Sigmoid colon (tissue), 7 donors: ENCODE measurements around the gene ZYG11B. TPM values are rescaled to one million over a fixed set of nuclear protein-coding genes. Genes with fewer than 3 reads are reported as not detected.

Experiments used
- DNase-seq: peaks from one replicate; pipeline ENCODE4 v3.0.0-alpha.2; 2019
- H3K27ac ChIP-seq, 4 donors: fragments of 200-600 bp; sonication (generic); one replicate each; pipeline ENCODE4 v1.5.1; 2016 to 2019; ENCODE audit warnings: mild to moderate bottlenecking in 1 of 4
- H3K27me3 ChIP-seq, 3 donors: fragments of 200-600 bp; sonication (generic); one replicate each; pipeline ENCODE4 v1.5.1; 2019; ENCODE audit warnings: mild to moderate bottlenecking in 1 of 3
- H3K36me3 ChIP-seq, 4 donors: fragments of 200-600 bp; sonication (generic); one replicate each; pipeline ENCODE4 v1.5.1; 2016 to 2019
- H3K4me1 ChIP-seq, 4 donors: fragments of 200-600 bp; sonication (generic); one replicate each; pipeline ENCODE4 v1.5.1; 2017 to 2019
- H3K4me3 ChIP-seq, 4 donors: fragments of 200-600 bp; sonication (generic); one replicate each; pipeline ENCODE4 v1.5.1; 2017 to 2019; ENCODE audit warnings: mild to moderate bottlenecking in 2 of 4, moderate library complexity in 1 of 4
- H3K9me3 ChIP-seq, 4 donors: fragments of 200-600 bp in 3 of 4; sonication (generic) in 3 of 4; one replicate each; pipeline versions ENCODE4 v1.5.1 to v1.6.1; 2013 to 2019
- EP300 ChIP-seq, 4 donors: sonication (generic); formaldehyde crosslinking; IDR thresholded peaks; one replicate each; pipeline ENCODE4 v1.6.1; 2017; ENCODE audit warnings: antibody characterized with exemption in 4 of 4
- POLR2A ChIP-seq, 2 donors: fragments of 450-650 bp; IDR thresholded peaks; one replicate each; pipeline ENCODE4 v1.6.1; 2016; ENCODE audit warnings: antibody characterized with exemption in 2 of 2, mild to moderate bottlenecking in 2 of 2, moderate library complexity in 2 of 2
- POLR2AphosphoS5 ChIP-seq, 4 donors: sonication (generic); formaldehyde crosslinking; IDR thresholded peaks; one replicate each; pipeline ENCODE4 v1.6.1; 2017; ENCODE audit warnings: antibody characterized with exemption in 4 of 4
- WGBS, 2 donors: extraction: QIAGEN DNeasy Blood & Tissue Kit; methylation state at CpG; one replicate each; pipeline ENCODE4 v1.1.7; 2013; 5-methylcytosine and 5-hydroxymethylcytosine counted together
- intact Hi-C: fragments of 100-400 bp; cut with DNase I; formaldehyde crosslinking; loops from one replicate; pipeline ENCODE4 v1.15.1; 2023
- polyA plus RNA-seq, 3 donors: library from polyadenylated mRNA; stranded (reverse); fragments of 200-250 nt; gene quantifications; one replicate each; pipeline ENCODE4 v1.2.3, GENCODE V29; 2013
- total RNA-seq, 4 donors: library from RNA; depleted of rRNA; stranded (reverse); fragments of >200 nt; gene quantifications; one replicate each; pipeline ENCODE4 v1.1.0, GENCODE V29; 2016
- TF ChIP-seq, protein P1 (sequence below), 4 experiments: fragments of 450-650 bp in 3 of 4; fragments of 200-600 bp in 1 of 4; IDR thresholded peaks; one replicate each; pipeline ENCODE4 v1.5.1; 2016 to 2019; ENCODE audit warnings: antibody characterized with exemption in 4 of 4, mild to moderate bottlenecking in 3 of 4, moderate library complexity in 2 of 4
- donor health status: healthy with polysubstance abuse.
- donor health status: Bipolar disorder and iron deficiency.
- donor health status: healthy.

ZYG11B gene
- 10 to 100 TPM; 55.0 to 78.1 (median 70.0) TPM for total RNA-seq
- 1 to 10 TPM; 4.2 to 9.1 (median 7.4) TPM for polyA plus RNA-seq

DNA sequence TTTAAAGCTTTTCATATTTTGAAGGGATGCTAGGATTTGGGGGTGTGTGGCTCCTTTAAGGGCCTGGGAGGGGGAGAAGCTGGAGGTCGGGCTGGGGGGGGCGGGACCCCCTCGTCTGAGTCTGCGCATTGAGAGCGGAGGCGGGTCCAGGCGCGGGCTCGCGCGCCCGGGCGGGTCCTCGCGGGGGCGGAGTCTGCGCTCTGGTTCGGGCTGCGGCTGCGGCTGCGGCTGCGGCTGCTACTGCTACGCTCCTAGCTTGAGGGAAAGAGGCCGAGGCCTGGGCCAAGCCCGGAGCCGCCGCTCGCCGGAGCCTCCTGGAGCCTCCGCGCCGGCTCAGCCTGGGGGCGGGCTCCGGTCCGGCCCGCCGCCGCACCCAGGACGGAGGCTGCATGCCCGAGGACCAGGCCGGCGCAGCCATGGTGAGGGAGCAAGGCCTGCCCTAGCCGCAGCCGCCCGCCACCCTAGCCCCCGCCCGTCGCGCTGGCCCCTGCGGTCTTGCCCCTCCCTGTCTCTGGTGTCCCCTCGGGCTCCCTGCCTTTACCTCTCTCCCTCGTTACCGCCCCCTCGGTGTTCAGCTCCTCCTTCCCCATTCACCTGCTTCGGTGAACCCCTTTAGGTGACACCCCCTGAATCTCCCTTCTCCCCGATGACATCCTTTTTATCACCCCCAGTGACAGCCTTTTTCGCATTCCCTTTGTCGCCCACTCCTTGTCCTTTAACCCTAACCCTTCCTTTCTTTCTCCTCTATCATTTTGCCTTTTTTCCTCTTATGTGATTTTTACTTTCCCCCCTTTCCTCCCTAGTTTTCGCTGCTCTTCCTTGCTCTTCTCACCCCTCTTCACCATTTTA lies at the start of gene ZYG11B:
Gene ZYG11B (plus strand): TSS at position 189 of the 849 bp plus-strand sequence. CDS start 201 bp downstream, at position 390.
- H3K27ac ChIP-seq: peak within 1 kb of the TSS; percentile 92 to 96 (median 94)
- no peaks in the 10 kb centered on the region for H3K36me3 ChIP-seq
- H3K9me3 ChIP-seq: no peaks in the 10 kb centered on the region
- 0 to 1% methylated on average over 59 of the region's 59 CpGs for WGBS, 2 donors
- H3K4me1 ChIP-seq: peaks cover 0 to 41% (median 28%) of the 10 kb centered on the region in 4 donors
- intact Hi-C loops: no loop called here
- H3K27me3 ChIP-seq: no peaks in the 10 kb centered on the region
- peak; percentile 94 for DNase-seq
- H3K4me3 ChIP-seq: peak within 1 kb of the TSS; percentile 61 to 97 (median 88)
- TF ChIP-seq POLR2A (IDR thresholded peaks at IDR 0.05): peak in 1 of 2 donors; percentile 58
- TF ChIP-seq POLR2AphosphoS5 (IDR thresholded peaks at IDR 0.05): peak; percentile 76 to 88 (median 81)
- TF ChIP-seq, protein P1, sequence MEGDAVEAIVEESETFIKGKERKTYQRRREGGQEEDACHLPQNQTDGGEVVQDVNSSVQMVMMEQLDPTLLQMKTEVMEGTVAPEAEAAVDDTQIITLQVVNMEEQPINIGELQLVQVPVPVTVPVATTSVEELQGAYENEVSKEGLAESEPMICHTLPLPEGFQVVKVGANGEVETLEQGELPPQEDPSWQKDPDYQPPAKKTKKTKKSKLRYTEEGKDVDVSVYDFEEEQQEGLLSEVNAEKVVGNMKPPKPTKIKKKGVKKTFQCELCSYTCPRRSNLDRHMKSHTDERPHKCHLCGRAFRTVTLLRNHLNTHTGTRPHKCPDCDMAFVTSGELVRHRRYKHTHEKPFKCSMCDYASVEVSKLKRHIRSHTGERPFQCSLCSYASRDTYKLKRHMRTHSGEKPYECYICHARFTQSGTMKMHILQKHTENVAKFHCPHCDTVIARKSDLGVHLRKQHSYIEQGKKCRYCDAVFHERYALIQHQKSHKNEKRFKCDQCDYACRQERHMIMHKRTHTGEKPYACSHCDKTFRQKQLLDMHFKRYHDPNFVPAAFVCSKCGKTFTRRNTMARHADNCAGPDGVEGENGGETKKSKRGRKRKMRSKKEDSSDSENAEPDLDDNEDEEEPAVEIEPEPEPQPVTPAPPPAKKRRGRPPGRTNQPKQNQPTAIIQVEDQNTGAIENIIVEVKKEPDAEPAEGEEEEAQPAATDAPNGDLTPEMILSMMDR (IDR thresholded peaks at IDR 0.05): no peak

DNA sequence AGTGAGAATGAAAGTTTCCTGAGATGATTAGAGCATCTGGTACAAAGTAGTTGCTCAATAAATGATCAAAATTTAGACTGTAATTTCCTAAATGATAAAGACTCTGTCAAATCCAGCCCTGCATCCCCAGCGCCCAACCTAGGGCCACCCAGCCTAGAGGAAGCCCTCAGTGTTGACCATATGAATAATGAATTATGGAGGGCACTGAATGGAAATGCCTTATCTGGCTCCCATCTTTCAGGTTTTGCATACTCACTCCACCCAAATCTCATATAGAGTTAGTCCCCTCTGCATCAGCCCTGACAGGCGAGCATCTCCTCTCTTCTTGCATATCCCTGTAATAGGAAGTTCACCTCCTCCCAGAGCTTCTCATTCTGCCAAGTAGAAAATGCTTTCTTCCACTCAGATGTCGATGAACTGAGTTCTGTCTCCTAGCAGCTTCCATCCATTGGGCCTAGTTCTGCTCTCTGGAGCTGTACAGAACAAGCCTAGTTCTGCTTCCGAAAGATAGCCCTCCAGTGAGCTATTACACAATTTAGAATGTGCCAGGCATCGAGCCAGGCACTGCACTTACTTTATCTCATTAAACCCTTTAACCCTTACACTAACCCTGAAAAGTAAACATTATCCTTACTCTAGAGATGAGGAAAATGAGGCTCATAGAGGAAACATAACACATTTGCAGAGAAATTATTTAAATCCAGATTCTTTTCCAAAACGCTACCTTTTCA lies 49.0 kb upstream of the ZYG11B start:
- TF ChIP-seq, protein P1 (IDR thresholded peaks at IDR 0.05): no peak
- no peak for TF ChIP-seq EP300 (IDR thresholded peaks at IDR 0.05)
- TF ChIP-seq POLR2A (IDR thresholded peaks at IDR 0.05): no peak
- TF ChIP-seq POLR2AphosphoS5 (IDR thresholded peaks at IDR 0.05): no peak
- H3K27ac ChIP-seq: no peak overlapping the region
- H3K4me1 ChIP-seq: no peaks in the 10 kb centered on the region
- DNase-seq: no peak
- intact Hi-C loops: no loop called here
- WGBS, 2 donors: 50 to 68% methylated on average over 6 of the region's 6 CpGs
- no peaks in the 10 kb centered on the region for H3K9me3 ChIP-seq
- H3K27me3 ChIP-seq: no peaks in the 10 kb centered on the region
- H3K4me3 ChIP-seq: no peak overlapping the region
- H3K36me3 ChIP-seq: no peaks in the 10 kb centered on the region

DNA sequence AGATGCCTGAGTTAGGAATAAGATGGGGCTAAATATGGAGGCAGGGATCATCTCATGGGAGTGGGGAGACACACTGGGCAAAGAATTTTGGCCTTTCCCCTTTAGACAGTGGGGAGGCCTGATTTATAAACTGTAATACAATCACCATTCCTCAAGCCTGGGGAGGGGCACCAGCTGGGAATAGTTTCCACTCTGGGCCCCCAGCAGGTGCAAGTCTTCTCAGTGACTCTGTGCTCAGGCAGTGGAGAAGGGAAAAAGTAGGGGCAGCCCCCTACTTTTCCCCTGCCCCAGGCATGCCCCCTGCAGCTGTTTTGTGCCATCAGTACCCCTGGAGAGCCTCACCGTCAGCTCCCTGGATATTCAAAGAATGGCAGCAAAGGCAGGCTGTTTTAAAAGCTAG lies 47.2 kb upstream of the ZYG11B start:
- Histone ChIP-seq H3K27me3 (no peaks in the 10 kb centered on the region), H3K36me3 (no peaks in the 10 kb centered on the region), H3K4me3 (no peak overlapping the region), H3K27ac (no peak overlapping the region), H3K9me3 (no peaks in the 10 kb centered on the region), H3K4me1 (no peaks in the 10 kb centered on the region)
- DNase-seq: no peak
- 84 to 86% methylated on average over 1 of the region's 1 CpG for WGBS, 2 donors
- intact Hi-C loops: no loop called here
- TF ChIP-seq, protein P1 (IDR thresholded peaks at IDR 0.05): no peak
- TF ChIP-seq EP300 (IDR thresholded peaks at IDR 0.05) (no peak), POLR2AphosphoS5 (IDR thresholded peaks at IDR 0.05) (no peak), POLR2A (IDR thresholded peaks at IDR 0.05) (no peak)

DNA sequence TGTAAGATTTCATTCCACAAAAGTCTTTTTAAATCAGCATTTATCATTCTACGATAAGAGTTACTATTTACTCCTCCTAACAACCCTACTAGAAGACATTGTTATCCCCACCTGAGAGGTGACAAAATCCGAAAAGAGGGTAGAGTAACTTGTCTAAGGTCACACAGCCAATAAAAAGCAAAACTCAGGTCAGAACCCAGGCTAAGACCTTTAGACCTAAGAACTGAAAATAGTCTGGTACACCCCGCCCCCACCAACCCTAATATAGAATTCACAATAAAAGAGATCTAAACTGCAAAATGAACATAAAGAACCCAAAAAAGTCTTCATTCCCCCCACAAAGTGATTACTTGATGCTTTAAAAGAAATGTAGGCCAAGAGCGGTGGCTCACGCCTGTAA lies 46.8 kb upstream of the ZYG11B start:
- H3K4me3 ChIP-seq: no peak overlapping the region
- intact Hi-C loops: no loop called here
- 86 to 93% methylated on average over 5 of the region's 5 CpGs for WGBS, 2 donors

More for the DNA sequence above, 46.8 kb upstream of the ZYG11B start:
- H3K36me3 ChIP-seq: no peaks in the 10 kb centered on the region
- H3K9me3 ChIP-seq: no peaks in the 10 kb centered on the region
- no peaks in the 10 kb centered on the region for H3K4me1 ChIP-seq
- no peak overlapping the region for H3K27ac ChIP-seq
- DNase-seq: no peak
- TF ChIP-seq, protein P1 (IDR thresholded peaks at IDR 0.05): no peak
- TF ChIP-seq POLR2AphosphoS5 (IDR thresholded peaks at IDR 0.05) (no peak), POLR2A (IDR thresholded peaks at IDR 0.05) (no peak), EP300 (IDR thresholded peaks at IDR 0.05) (no peak)
- no peaks in the 10 kb centered on the region for H3K27me3 ChIP-seq
